Lung (tissue), 12 donors: Measurements from ENCODE around the gene TRABD2B. TPM values are rescaled to one million over a fixed set of nuclear protein-coding genes. Genes with fewer than 3 reads are reported as not detected.

Source experiments
- ATAC-seq: fragments of 200-7000 bp; cut with Tn5 transposase; one replicate; pipeline ENCODE4 v1.9.1; 2020; ENCODE audit warnings: moderate number of reproducible peaks; ENCODE audit not compliant: insufficient read depth, low FRiP score
- DNase-seq, 3 donors: peaks; one replicate each; pipeline ENCODE4 v3.0.0-alpha.2; 2013 to 2017
- H3K27ac ChIP-seq, 2 donors: one replicate each; pipeline ENCODE4 v1.5.1; 2013; ENCODE audit warnings: mild to moderate bottlenecking in 2 of 2, moderate library complexity in 2 of 2, control low read depth in 1 of 2, inconsistent platforms in 1 of 2, low read depth in 1 of 2, low read length in 1 of 2
- H3K27me3 ChIP-seq, 3 donors: one replicate each; pipeline ENCODE4 v1.5.1; 2013; ENCODE audit warnings: low read length in 2 of 3; ENCODE audit not compliant: control insufficient read depth in 3 of 3, insufficient read depth in 3 of 3
- H3K36me3 ChIP-seq, 4 donors: one replicate each; pipeline ENCODE4 v1.5.1; 2013; ENCODE audit warnings: low read length in 4 of 4, mild to moderate bottlenecking in 1 of 4, moderate library complexity in 1 of 4; ENCODE audit not compliant: control insufficient read depth in 4 of 4, insufficient read depth in 4 of 4
- H3K4me1 ChIP-seq, 5 donors: one replicate each; pipeline ENCODE4 v1.5.1; 2013; ENCODE audit warnings: low read length in 5 of 5, mild to moderate bottlenecking in 2 of 5, moderate library complexity in 1 of 5; ENCODE audit not compliant: control insufficient read depth in 5 of 5, insufficient read depth in 5 of 5
- H3K4me3 ChIP-seq: one replicate; pipeline ENCODE4 v1.5.1; 2013; ENCODE audit warnings: mild to moderate bottlenecking, control low read depth, moderate library complexity
- H3K9ac ChIP-seq, 2 donors: one replicate each; pipeline ENCODE4 v1.5.1; 2013; ENCODE audit warnings: low read length in 2 of 2, control low read depth in 1 of 2; ENCODE audit not compliant: insufficient read depth in 1 of 2
- H3K9me3 ChIP-seq, 4 donors: one replicate each; pipeline ENCODE4 v1.5.1; 2013; ENCODE audit warnings: low read length in 3 of 4, mild to moderate bottlenecking in 1 of 4, moderate library complexity in 1 of 4; ENCODE audit not compliant: control insufficient read depth in 4 of 4, insufficient read depth in 3 of 4
- CTCF ChIP-seq: IDR thresholded peaks from 2 replicates; pipeline ENCODE4 v1.5.1; 2012; ENCODE audit warnings: mild to moderate bottlenecking; ENCODE audit errors: control extremely low read depth, extremely low read depth
- WGBS, 2 donors: extraction: QIAGEN DNeasy Blood & Tissue Kit; methylation state at CpG; one replicate each; pipeline ENCODE4 v1.1.7; 2013; 5-methylcytosine and 5-hydroxymethylcytosine counted together
- polyA plus RNA-seq, 2 donors: library from polyadenylated mRNA; stranded (reverse); fragments of 200-250 nt; gene quantifications; one replicate each; pipeline ENCODE4 v1.2.1, GENCODE V29; 2013
- total RNA-seq, 2 donors: library from RNA; depleted of rRNA in 1 of 2; stranded (reverse); fragments of >200 nt in 1 of 2; gene quantifications; one replicate each; pipeline ENCODE4 v1.2.1, GENCODE V29; 2014 to 2021
- donor health status: control.
- donor health status: control.
- donor health status: Bipolar disorder and iron deficiency.
- donor health status: healthy.
- donor health status: DM: yes; HTN: yes; CAD: no.

The TRABD2B gene
- total and polyA plus RNA-seq, 4 donors: 0.37 to 1.9 (median 0.64) TPM

- H3K27ac ChIP-seq: no peak overlapping the region
- DNase-seq: peak in 1 of 3 donors; percentile 22
- ATAC-seq: no peak
- H3K36me3 ChIP-seq: no peaks in the 10 kb centered on the region
- WGBS, 2 donors: 34 to 53% methylated on average over 4 of the region's 4 CpGs
- no peak overlapping the region for H3K9ac ChIP-seq
- no peaks in the 10 kb centered on the region for H3K27me3 ChIP-seq
- peaks cover 0 to 27% (median 0%) of the 10 kb centered on the region in 5 donors for H3K4me1 ChIP-seq
- no peak overlapping the region for H3K4me3 ChIP-seq
- TF ChIP-seq CTCF: no peak
- H3K9me3 ChIP-seq: no peaks in the 10 kb centered on the region
These were observed 62.0 kb downstream of the TRABD2B start for GRCh38 chr1:47935163-47935562.

- Histone ChIP-seq H3K9ac (no peak overlapping the region), H3K27me3 (no peaks in the 10 kb centered on the region), H3K36me3 (no peaks in the 10 kb centered on the region), H3K27ac (no peak overlapping the region), H3K4me1 (peaks cover 0 to 27% (median 0%) of the 10 kb centered on the region in 5 donors), H3K4me3 (no peak overlapping the region), H3K9me3 (no peaks in the 10 kb centered on the region)
- 75 to 77% methylated on average over 9 of the region's 9 CpGs for WGBS, 2 donors
- DNase-seq (peak; percentile 89 to 94 (median 93)), ATAC-seq (peak; percentile 79)
- no peak for TF ChIP-seq CTCF
These were observed 62.9 kb downstream of the TRABD2B start for GRCh38 chr1:47934243-47934805.

- ATAC-seq (no peak), DNase-seq (no peak)
- Histone ChIP-seq H3K9me3 (no peaks in the 10 kb centered on the region), H3K4me3 (no peak overlapping the region), H3K27ac (no peak overlapping the region), H3K9ac (no peak overlapping the region), H3K36me3 (no peaks in the 10 kb centered on the region), H3K4me1 (peaks cover 0 to 19% (median 0%) of the 10 kb centered on the region in 5 donors), H3K27me3 (no peaks in the 10 kb centered on the region)
- 82 to 83% methylated on average over 6 of the region's 6 CpGs for WGBS, 2 donors
- TF ChIP-seq CTCF: no peak
These were observed 64.4 kb downstream of the TRABD2B start for GRCh38 chr1:47932743-47933142.

GRCh38 chr1:47931395-47931794 is 65.8 kb downstream of the TRABD2B start:
- H3K27ac ChIP-seq: no peak overlapping the region
- no peak overlapping the region for H3K4me3 ChIP-seq
- WGBS, 2 donors: 52 to 54% methylated on average over 5 of the region's 5 CpGs
- peak; percentile 29 for ATAC-seq
- DNase-seq: no peak
- no peaks in the 10 kb centered on the region for H3K36me3 ChIP-seq
- H3K27me3 ChIP-seq: no peaks in the 10 kb centered on the region
- H3K4me1 ChIP-seq: peaks cover 0 to 19% (median 6%) of the 10 kb centered on the region in 5 donors
- no peak for TF ChIP-seq CTCF
- no peaks in the 10 kb centered on the region for H3K9me3 ChIP-seq
- H3K9ac ChIP-seq: no peak overlapping the region
